HG02884 (cell line): Measurements from ENCODE around the gene SEH1L.
"Not testable (repeated sequence)": the region's sequence is repeated elsewhere in the genome, so short reads cannot be mapped to it uniquely, and the experiment has no call there.

Experiments
- ATAC-seq: cut with Tn5 transposase; IDR thresholded peaks from one replicate; pipeline ENCODE4 v1.9.1; 2021; ENCODE audit warnings: mild to moderate bottlenecking, moderate library complexity; ENCODE audit not compliant: unreplicated experiment

The SEH1L gene

GRCh38 chr18:12939162-12939561 is 8.6 kb upstream of the SEH1L start:
- ATAC-seq, result no peak

GRCh38 chr18:12943215-12943614 is 4.6 kb upstream of the SEH1L start:
- ATAC-seq, result no peak

- no peak for ATAC-seq
Measured at GRCh38 chr18:12944709-12945108, 3.1 kb upstream of the SEH1L start.

- ATAC-seq, result no peak
Measured at GRCh38 chr18:12946549-12947284, 1.1 kb upstream of the SEH1L start.

- peak; percentile 69 for ATAC-seq
Measured at GRCh38 chr18:12948050-12948804, 416 bp downstream of the SEH1L start.

- ATAC-seq, result no peak
Measured at GRCh38 chr18:12958478-12958877, 10.7 kb downstream of the SEH1L start.

GRCh38 chr18:12960395-12960794 is 12.6 kb downstream of the SEH1L start:
- ATAC-seq, result no peak

- ATAC-seq, result no peak
Measured at GRCh38 chr18:12960853-12961397, 13.1 kb downstream of the SEH1L start.

- ATAC-seq, result no peak
Measured at GRCh38 chr18:12963069-12963468, 15.3 kb downstream of the SEH1L start.

- no peak for ATAC-seq
Measured at GRCh38 chr18:12968115-12968514, 20.3 kb downstream of the SEH1L start.

- no peak for ATAC-seq
Measured at GRCh38 chr18:12968619-12969018, 20.8 kb downstream of the SEH1L start.

GRCh38 chr18:12973562-12974213 is 25.9 kb downstream of the SEH1L start:
- ATAC-seq, result no peak

- no peak for ATAC-seq
Measured at GRCh38 chr18:12975488-12975887, 27.7 kb downstream of the SEH1L start.

GRCh38 chr18:12976305-12976704 is 28.5 kb downstream of the SEH1L start:
- no peak for ATAC-seq

- not testable (repeated sequence) for ATAC-seq
Measured at GRCh38 chr18:12980065-12980464, 32.3 kb downstream of the SEH1L start.

- no peak for ATAC-seq
Measured at GRCh38 chr18:12989397-12990122, 41.7 kb downstream of the SEH1L start.

- ATAC-seq, result no peak
Measured at GRCh38 chr18:12990123-12990475, 42.3 kb downstream of the SEH1L start.

GRCh38 chr18:12990641-12990966 is 42.8 kb downstream of the SEH1L start:
- ATAC-seq, result peak; percentile 3

GRCh38 chr18:12990967-12991820 is 43.4 kb downstream of the SEH1L start, which contains the start of gene CEP192:
CEP192 (plus strand) TSS chr18:12991362; CDS start chr18:12999425, 8,063 bp downstream.
- peak; percentile 79 for ATAC-seq

- ATAC-seq, result no peak
Measured at GRCh38 chr18:12991821-12992179, 44.0 kb downstream of the SEH1L start.
